Measurements from ENCODE around the gene CCNE1. TPM values are rescaled to one million over a fixed set of nuclear protein-coding genes. Genes with fewer than 3 reads are reported as not detected.

CCNE1 gene
- total and polyA plus RNA-seq, 9 of the 15 experiments (the other 6 are each of a cell fraction or from before 2014, with no cell fraction given), result 6.2 to 41.0 (median 31.6) TPM

DNA sequence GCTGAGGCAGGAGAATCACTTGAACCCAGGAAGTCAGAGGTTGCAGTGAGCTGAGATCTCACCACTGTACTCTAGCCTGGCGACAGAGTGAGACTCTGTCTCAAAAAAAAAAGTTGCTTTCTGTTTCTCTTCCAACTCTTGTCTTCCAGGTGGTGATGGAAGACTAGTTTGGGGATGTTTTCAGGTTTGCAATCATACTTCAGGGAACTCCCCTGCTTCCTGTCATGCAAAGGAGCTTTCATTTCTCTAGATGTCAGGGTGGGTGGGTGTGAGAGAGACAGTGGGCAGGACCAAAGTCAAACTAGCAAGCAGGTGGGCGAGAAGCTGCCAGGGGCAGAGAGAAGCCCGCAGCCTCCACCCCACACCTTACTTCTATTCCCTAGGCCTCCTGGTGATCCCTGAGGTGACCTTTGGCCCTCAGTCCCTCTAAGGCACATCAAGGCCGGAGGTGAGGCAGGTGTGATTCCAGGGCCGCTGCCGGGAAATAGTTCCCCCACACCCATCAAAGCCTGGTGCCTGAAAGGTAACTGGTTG lies 25.7 kb downstream of the CCNE1 start:
- in situ Hi-C loops (cut with MboI), result no loop called here
- BruUV-seq (replicated peaks), result no TSS peak
- intact Hi-C loops (cut with micrococcal nuclease), result no loop called here
- Histone ChIP-seq H3K4me3 (no peak overlapping the region), H4K20me1 (replicated peaks; ENCODE audit: control insufficient read depth, insufficient read depth, low read length) (peaks cover 17% of the 10 kb centered on the region), H3K9ac (ENCODE audit: insufficient read depth in 1 of 2, low read depth in 2 of 2, low read length in 2 of 2) (no peak overlapping the region), H2AFZ (ENCODE audit: low read depth, low read length) (no peak overlapping the region), H3K4me1 (replicated peaks in 1 of 2; ENCODE audit: control insufficient read depth in 2 of 2, insufficient read depth in 2 of 2, low read length in 2 of 2) (no peaks in the 10 kb centered on the region), H3K9me3 (replicated peaks; ENCODE audit: control insufficient read depth, insufficient read depth, low read depth, low read length) (no peaks in the 10 kb centered on the region), H3K27me3 (ENCODE audit: control insufficient read depth in 2 of 2, insufficient read depth in 2 of 2, low read length in 2 of 2) (peaks cover 49 to 70% of the 10 kb centered on the region in 2 experiments), H3K9me1 (ENCODE audit: control insufficient read depth, insufficient read depth, low read length) (peaks cover under 1% of the 10 kb centered on the region), H3K36me3 (ENCODE audit: control insufficient read depth, insufficient read depth, low read length) (no peaks in the 10 kb centered on the region), H3K27ac (ENCODE audit: extremely low read depth, low read depth, low read length) (no peak overlapping the region), H3K79me2 (ENCODE audit: control insufficient read depth, insufficient read depth, low read length) (no peaks in the 10 kb centered on the region), H3K4me2 (ENCODE audit: insufficient read depth, low read length) (no peak overlapping the region)
- WGBS (ENCODE audit: insufficient coverage, low coverage, missing lambda C conversion rate), result 7% methylated on average over 6 of the region's 6 CpGs
- ATAC-seq, result no peak
- no peak for DNase-seq (ENCODE audit: extremely low read depth in 1 of 4, low spot score in 3 of 4)
- ChIA-PET CTCF (ENCODE audit: low intra/inter-chr PET ratio) (no interaction called here), POLR2A (interaction anchor here (0.7 kb wide), 2 partner anchors 36 to 829 kb away, joined by 3 to 4 read pairs; no protein-coding TSS in a partner anchor)
- FAIRE-seq, result no peak
- TF ChIP-seq POLR2AphosphoS5 (IDR thresholded peaks at IDR 0.05; ENCODE audit: control insufficient read depth, insufficient read depth, low read depth, low read length) (no peak), HDGF (IDR thresholded peaks at IDR 0.05) (no peak), ZNF175 (CRISPR knock-in tag; IDR thresholded peaks at IDR 0.05; ENCODE audit: low read depth) (no peak), ATF1 (CRISPR knock-in tag; IDR thresholded peaks at IDR 0.05) (no peak), ATF1 (tag; IDR thresholded peaks at IDR 0.05) (no peak), L3MBTL2 (IDR thresholded peaks at IDR 0.05) (no peak), POLR2H (tag; IDR thresholded peaks at IDR 0.05; ENCODE audit: low read depth) (no peak), ZBED1 (IDR thresholded peaks at IDR 0.05) (no peak), ZNF780A (CRISPR knock-in tag; IDR thresholded peaks at IDR 0.05) (no peak), FOSL1 (tag; conservative IDR thresholded peaks at IDR 0.05) (no peak), KLF10 (CRISPR knock-in tag; IDR thresholded peaks at IDR 0.05) (no peak), ZNF253 (CRISPR knock-in tag; conservative IDR thresholded peaks at IDR 0.05) (no peak), ELF1 (tag; IDR thresholded peaks at IDR 0.05) (no peak), PHB (CRISPR knock-in tag; IDR thresholded peaks at IDR 0.05) (no peak), FOXJ3 (CRISPR knock-in tag; IDR thresholded peaks at IDR 0.05) (no peak), NBN (IDR thresholded peaks at IDR 0.05; ENCODE audit: low read depth) (no peak)
- TF ChIP-seq, protein P1, sequence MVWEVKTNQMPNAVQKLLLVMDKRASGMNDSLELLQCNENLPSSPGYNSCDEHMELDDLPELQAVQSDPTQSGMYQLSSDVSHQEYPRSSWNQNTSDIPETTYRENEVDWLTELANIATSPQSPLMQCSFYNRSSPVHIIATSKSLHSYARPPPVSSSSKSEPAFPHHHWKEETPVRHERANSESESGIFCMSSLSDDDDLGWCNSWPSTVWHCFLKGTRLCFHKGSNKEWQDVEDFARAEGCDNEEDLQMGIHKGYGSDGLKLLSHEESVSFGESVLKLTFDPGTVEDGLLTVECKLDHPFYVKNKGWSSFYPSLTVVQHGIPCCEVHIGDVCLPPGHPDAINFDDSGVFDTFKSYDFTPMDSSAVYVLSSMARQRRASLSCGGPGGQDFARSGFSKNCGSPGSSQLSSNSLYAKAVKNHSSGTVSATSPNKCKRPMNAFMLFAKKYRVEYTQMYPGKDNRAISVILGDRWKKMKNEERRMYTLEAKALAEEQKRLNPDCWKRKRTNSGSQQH (CRISPR knock-in tag; IDR thresholded peaks at IDR 0.05), result no peak
- TF ChIP-seq, protein P2, sequence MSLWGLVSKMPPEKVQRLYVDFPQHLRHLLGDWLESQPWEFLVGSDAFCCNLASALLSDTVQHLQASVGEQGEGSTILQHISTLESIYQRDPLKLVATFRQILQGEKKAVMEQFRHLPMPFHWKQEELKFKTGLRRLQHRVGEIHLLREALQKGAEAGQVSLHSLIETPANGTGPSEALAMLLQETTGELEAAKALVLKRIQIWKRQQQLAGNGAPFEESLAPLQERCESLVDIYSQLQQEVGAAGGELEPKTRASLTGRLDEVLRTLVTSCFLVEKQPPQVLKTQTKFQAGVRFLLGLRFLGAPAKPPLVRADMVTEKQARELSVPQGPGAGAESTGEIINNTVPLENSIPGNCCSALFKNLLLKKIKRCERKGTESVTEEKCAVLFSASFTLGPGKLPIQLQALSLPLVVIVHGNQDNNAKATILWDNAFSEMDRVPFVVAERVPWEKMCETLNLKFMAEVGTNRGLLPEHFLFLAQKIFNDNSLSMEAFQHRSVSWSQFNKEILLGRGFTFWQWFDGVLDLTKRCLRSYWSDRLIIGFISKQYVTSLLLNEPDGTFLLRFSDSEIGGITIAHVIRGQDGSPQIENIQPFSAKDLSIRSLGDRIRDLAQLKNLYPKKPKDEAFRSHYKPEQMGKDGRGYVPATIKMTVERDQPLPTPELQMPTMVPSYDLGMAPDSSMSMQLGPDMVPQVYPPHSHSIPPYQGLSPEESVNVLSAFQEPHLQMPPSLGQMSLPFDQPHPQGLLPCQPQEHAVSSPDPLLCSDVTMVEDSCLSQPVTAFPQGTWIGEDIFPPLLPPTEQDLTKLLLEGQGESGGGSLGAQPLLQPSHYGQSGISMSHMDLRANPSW (CRISPR knock-in tag; IDR thresholded peaks at IDR 0.05), result no peak
- TF ChIP-seq, protein P3, sequence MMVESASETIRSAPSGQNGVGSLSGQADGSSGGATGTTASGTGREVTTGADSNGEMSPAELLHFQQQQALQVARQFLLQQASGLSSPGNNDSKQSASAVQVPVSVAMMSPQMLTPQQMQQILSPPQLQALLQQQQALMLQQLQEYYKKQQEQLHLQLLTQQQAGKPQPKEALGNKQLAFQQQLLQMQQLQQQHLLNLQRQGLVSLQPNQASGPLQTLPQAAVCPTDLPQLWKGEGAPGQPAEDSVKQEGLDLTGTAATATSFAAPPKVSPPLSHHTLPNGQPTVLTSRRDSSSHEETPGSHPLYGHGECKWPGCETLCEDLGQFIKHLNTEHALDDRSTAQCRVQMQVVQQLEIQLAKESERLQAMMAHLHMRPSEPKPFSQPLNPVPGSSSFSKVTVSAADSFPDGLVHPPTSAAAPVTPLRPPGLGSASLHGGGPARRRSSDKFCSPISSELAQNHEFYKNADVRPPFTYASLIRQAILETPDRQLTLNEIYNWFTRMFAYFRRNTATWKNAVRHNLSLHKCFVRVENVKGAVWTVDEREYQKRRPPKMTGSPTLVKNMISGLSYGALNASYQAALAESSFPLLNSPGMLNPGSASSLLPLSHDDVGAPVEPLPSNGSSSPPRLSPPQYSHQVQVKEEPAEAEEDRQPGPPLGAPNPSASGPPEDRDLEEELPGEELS (CRISPR knock-in tag; IDR thresholded peaks at IDR 0.05; ENCODE audit: borderline replicate concordance), result no peak
